ENCODE measurements around the gene PCBD1.

DNA sequence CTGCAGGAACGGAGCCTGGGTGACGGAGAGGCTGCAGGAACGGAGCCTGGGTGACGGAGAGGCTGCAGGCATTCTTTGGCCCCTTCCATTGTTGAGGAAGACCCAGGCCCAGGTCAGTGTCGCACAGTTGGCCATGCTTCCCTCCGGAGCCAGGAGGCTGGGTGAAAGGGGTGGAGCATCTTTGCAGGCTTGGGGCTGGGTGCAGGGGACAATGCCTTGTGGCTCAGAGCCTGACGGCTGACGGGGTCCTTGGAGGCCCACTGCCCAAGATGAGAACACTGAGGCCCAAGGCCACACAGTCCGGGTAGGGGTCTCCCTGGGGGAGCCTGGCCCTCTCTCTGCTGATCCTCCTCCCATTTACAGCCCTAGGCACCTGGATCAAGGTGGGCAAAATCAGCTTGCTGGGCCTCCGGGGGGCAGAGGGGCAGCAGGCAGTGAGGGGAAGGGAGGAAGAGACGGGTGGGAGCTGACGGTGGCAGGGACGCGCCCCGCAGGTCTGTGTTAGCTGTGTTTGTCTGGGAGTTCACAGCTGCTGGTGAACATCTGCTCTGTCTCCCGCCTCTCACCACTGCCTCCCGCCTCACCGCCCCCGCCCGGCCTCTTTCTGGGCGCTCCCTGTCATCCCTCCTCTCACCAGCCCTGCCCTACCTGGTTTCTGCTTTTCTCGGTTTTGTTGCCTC, 30.6 kb upstream of the PCBD1 start:
- TF ChIP-seq, protein P1, sequence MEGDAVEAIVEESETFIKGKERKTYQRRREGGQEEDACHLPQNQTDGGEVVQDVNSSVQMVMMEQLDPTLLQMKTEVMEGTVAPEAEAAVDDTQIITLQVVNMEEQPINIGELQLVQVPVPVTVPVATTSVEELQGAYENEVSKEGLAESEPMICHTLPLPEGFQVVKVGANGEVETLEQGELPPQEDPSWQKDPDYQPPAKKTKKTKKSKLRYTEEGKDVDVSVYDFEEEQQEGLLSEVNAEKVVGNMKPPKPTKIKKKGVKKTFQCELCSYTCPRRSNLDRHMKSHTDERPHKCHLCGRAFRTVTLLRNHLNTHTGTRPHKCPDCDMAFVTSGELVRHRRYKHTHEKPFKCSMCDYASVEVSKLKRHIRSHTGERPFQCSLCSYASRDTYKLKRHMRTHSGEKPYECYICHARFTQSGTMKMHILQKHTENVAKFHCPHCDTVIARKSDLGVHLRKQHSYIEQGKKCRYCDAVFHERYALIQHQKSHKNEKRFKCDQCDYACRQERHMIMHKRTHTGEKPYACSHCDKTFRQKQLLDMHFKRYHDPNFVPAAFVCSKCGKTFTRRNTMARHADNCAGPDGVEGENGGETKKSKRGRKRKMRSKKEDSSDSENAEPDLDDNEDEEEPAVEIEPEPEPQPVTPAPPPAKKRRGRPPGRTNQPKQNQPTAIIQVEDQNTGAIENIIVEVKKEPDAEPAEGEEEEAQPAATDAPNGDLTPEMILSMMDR (IDR thresholded peaks at IDR 0.05) = no peak
- no peak for TF ChIP-seq POLR2A (IDR thresholded peaks at IDR 0.05)
